Body of pancreas (tissue), 4 donors: Measurements from ENCODE around the gene NES. TPM values are rescaled to one million over a fixed set of nuclear protein-coding genes. Genes with fewer than 3 reads are reported as not detected.

ENCODE experiments used
- ATAC-seq: fragments of 150-250 bp; one replicate; pipeline ENCODE4 v1.9.1; 2016
- DNase-seq, 4 donors: peaks; one replicate each; pipeline ENCODE4 v3.0.0-alpha.2; 2019
- H3K27ac ChIP-seq, 4 donors: fragments of 200-600 bp; sonication (generic); 1 replicate in 3 of 4; 2 replicates in 1 of 4; pipeline versions ENCODE4 v1.5.1 to v1.6.1; 2016 to 2019; ENCODE audit warnings: mild to moderate bottlenecking in 1 of 4, mixed read lengths in 1 of 4, moderate library complexity in 1 of 4
- H3K27me3 ChIP-seq, 2 donors: fragments of 200-600 bp; sonication (generic); one replicate each; pipeline ENCODE4 v1.6.0; 2016; ENCODE audit warnings: mild to moderate bottlenecking in 1 of 2
- H3K36me3 ChIP-seq, 2 donors: fragments of 200-600 bp; sonication (generic); replicated peaks in 1 of 2; 2 replicates each; pipeline ENCODE4 v1.5.1; 2016; ENCODE audit warnings: low read depth in 2 of 2; ENCODE audit not compliant: insufficient read depth in 1 of 2
- H3K4me1 ChIP-seq: fragments of 200-600 bp; sonication (generic); one replicate; pipeline ENCODE4 v1.6.0; 2016
- H3K4me3 ChIP-seq, 2 donors: fragments of 200-600 bp; sonication (generic); 1 replicate in 1 of 2; 2 replicates in 1 of 2; pipeline ENCODE4 v1.5.1; 2016 to 2019
- H3K9me3 ChIP-seq, 3 donors: fragments of 200-600 bp; sonication (generic); 1 replicate in 2 of 3; 2 replicates in 1 of 3; pipeline ENCODE4 v1.5.1; 2016
- POLR2A ChIP-seq, 3 donors: fragments of 450-650 bp; IDR thresholded peaks; one replicate each; pipeline ENCODE4 v1.6.1; 2016; ENCODE audit warnings: antibody characterized with exemption in 3 of 3, mild to moderate bottlenecking in 2 of 3
- WGBS, 2 donors: methylation state at CpG; one replicate each; pipeline ENCODE4 v1.1.5; 2017; 5-methylcytosine and 5-hydroxymethylcytosine counted together
- intact Hi-C: fragments of 100-400 bp; cut with DNase I; formaldehyde crosslinking; loops from one replicate; pipeline ENCODE4 v1.15.1; 2023
- total RNA-seq, 2 donors: library from RNA; depleted of rRNA; stranded (reverse); fragments of >200 nt; gene quantifications; one replicate each; pipeline ENCODE4 v1.1.0, GENCODE V29; 2016
- TF ChIP-seq, protein P1 (sequence below), 7 experiments: fragments of 450-650 bp in 4 of 7; fragments of 200-600 bp in 3 of 7; sonication (generic) in 3 of 7; IDR thresholded peaks; one replicate each; pipeline ENCODE4 v1.5.1; 2016 to 2019; ENCODE audit warnings: antibody characterized with exemption in 7 of 7

The NES gene
- total RNA-seq, 2 donors from 2014 or later = 4.2 to 12.2 TPM

DNA sequence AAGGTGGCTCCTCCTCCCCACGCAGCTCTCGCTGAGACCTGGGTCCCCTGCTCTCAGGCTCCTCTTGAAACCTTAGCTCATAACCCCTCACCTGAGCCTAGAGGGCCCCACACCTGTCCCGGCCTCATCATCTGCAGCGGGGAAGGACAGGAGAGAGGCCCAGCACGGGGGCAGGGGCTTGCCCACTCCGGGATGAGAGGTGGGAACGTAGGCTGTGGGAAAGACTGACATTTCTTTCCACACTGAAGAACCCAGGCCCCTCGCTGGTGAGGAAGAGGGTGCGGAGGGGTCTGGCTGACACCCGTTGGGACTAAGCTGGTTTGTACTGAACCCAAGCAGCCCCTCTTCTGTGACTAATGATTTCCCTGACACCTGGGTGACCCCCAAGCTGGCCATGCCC, 14.0 kb upstream of the NES start:
- no peaks in the 10 kb centered on the region for H3K9me3 ChIP-seq
- DNase-seq (no peak), ATAC-seq (no peak)
- no peak overlapping the region for H3K4me3 ChIP-seq
- TF ChIP-seq, protein P1, sequence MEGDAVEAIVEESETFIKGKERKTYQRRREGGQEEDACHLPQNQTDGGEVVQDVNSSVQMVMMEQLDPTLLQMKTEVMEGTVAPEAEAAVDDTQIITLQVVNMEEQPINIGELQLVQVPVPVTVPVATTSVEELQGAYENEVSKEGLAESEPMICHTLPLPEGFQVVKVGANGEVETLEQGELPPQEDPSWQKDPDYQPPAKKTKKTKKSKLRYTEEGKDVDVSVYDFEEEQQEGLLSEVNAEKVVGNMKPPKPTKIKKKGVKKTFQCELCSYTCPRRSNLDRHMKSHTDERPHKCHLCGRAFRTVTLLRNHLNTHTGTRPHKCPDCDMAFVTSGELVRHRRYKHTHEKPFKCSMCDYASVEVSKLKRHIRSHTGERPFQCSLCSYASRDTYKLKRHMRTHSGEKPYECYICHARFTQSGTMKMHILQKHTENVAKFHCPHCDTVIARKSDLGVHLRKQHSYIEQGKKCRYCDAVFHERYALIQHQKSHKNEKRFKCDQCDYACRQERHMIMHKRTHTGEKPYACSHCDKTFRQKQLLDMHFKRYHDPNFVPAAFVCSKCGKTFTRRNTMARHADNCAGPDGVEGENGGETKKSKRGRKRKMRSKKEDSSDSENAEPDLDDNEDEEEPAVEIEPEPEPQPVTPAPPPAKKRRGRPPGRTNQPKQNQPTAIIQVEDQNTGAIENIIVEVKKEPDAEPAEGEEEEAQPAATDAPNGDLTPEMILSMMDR (IDR thresholded peaks at IDR 0.05) = no peak
- TF ChIP-seq POLR2A (IDR thresholded peaks at IDR 0.05) = no peak
- no peak overlapping the region for H3K27ac ChIP-seq
- peaks cover 30% of the 10 kb centered on the region for H3K4me1 ChIP-seq
- no peaks in the 10 kb centered on the region for H3K36me3 ChIP-seq
- H3K27me3 ChIP-seq = no peaks in the 10 kb centered on the region
- intact Hi-C loops = loop anchor here (10.0 kb wide), 1 partner anchor 194 kb away; no protein-coding TSS in a partner anchor
- WGBS, 2 donors = 71 to 75% methylated on average over 8 to 10 of the region's 10 CpGs

- ATAC-seq (no peak), DNase-seq (no peak)
- Histone ChIP-seq H3K4me1 (peaks cover 30% of the 10 kb centered on the region), H3K4me3 (no peak overlapping the region), H3K36me3 (no peaks in the 10 kb centered on the region), H3K27me3 (no peaks in the 10 kb centered on the region), H3K9me3 (no peaks in the 10 kb centered on the region), H3K27ac (no peak overlapping the region)
- WGBS, 2 donors = 54 to 60% methylated on average over 8 of the region's 8 CpGs
- TF ChIP-seq POLR2A (IDR thresholded peaks at IDR 0.05) = no peak
- TF ChIP-seq, protein P1 (IDR thresholded peaks at IDR 0.05) = no peak
- intact Hi-C loops = loop anchor here (10.0 kb wide), 1 partner anchor 194 kb away; no protein-coding TSS in a partner anchor
Measured at GRCh38 chr1:156690675-156691036, 13.4 kb upstream of the NES start.

DNA sequence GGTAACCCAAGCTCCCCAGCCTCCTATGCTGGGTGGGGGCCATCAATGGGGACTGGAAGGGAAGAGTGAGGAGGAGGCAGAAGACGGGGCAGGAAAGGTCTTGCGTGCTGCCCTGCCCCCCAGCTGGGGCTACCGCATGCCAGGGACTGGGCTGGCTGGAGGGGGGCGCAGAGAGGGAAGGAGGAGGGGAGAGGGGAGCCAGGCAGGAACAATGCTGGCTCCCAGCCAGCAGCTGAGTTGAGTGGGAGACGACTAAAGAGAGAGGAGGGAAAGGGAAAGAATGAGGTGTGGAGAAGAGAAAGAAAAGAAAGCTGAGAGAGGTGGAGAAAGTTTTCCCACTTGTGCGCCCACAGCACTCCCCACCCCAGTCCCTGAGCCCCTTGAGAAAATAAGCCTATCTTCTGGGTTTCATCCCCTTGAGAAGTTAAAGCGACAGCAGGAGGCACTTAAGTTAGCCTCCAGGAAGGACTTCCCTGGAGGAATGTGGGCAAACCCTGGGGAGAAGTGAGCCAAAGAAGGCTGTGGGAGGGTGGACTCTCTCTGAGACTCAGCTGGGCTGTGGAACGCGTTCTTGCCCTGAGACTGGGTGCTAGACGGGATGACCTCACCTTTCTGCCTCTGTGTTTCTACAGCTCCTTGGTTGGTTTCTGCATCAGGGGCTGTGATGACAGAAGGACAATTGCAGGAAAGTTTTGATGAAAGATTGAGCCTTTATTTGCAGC, 12.9 kb upstream of the NES start:
- peaks cover 30% of the 10 kb centered on the region for H3K4me1 ChIP-seq
- WGBS, 2 donors = 20 to 21% methylated on average over 10 of the region's 10 CpGs

DNA sequence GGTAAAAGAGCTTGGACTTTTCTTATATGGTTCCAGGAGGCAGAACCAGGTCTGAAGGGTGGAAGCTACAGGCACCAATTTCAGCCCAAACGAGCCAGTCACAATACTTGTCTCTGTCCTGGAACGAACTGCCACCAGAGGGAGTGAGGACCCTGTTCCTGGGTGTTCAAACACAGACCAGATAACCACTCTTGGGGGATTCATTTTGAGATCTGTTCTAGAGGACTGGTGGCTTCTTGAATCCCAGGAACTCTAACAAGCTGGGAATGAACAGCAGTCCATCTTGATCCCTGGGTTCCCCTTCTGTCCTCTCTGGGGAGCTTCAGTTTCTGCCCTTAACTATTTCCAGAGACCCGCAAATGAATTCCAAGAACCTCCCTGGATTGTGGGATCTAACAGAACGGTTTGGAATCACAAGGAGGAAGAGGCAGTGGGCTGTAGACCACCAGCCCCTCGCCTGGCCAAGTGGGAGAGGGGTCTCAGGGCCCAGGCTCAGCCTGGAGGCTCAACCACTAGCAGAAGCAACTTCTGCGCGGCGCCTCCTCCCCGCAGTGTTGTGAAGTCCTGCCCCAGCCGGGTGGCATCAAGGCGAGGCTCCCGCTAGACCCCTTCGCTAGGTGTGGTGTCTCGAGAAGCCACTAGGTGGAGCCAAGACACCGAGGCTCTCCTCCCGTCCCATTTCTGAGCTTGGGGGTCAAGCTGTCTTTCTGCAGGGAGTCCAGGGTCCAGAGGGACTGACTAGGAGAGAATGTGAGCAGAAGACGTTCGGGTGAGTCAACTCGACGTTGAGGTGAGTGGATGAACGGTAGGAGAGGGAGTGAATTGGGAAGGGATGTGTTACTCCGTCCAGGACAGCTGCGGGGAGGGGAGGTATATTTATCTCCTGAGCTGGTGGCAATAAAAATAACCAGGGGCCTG, 12.1 kb upstream of the NES start:
- H3K4me3 ChIP-seq = no peak overlapping the region

More for the DNA sequence above, 12.9 kb upstream of the NES start:
- Histone ChIP-seq H3K27ac (no peak overlapping the region), H3K27me3 (no peaks in the 10 kb centered on the region), H3K9me3 (no peaks in the 10 kb centered on the region), H3K36me3 (no peaks in the 10 kb centered on the region), H3K4me3 (no peak overlapping the region)
- no peak for DNase-seq
- no peak for TF ChIP-seq POLR2A (IDR thresholded peaks at IDR 0.05)
- TF ChIP-seq, protein P1 (IDR thresholded peaks at IDR 0.05) = no peak
- intact Hi-C loops = loop anchor here (5.0 to 10.0 kb wide), 2 partner anchors 32 to 195 kb away; no protein-coding TSS in a partner anchor
- no peak for ATAC-seq

More for the DNA sequence above, 12.1 kb upstream of the NES start:
- TF ChIP-seq, protein P1 (IDR thresholded peaks at IDR 0.05) = peak; percentile 88 to 94 (median 94)
- no peak for TF ChIP-seq POLR2A (IDR thresholded peaks at IDR 0.05)
- no peaks in the 10 kb centered on the region for H3K27me3 ChIP-seq
- no peaks in the 10 kb centered on the region for H3K36me3 ChIP-seq
- 2% methylated on average over 12 to 23 of the region's 23 CpGs for WGBS, 2 donors
- H3K27ac ChIP-seq = no peak overlapping the region
- peak; percentile 77 to 83 (median 82) for DNase-seq
- peak; percentile 85 for ATAC-seq
- no peaks in the 10 kb centered on the region for H3K9me3 ChIP-seq
- H3K4me1 ChIP-seq = peaks cover 30% of the 10 kb centered on the region
- intact Hi-C loops = loop anchor here (5.0 kb wide), 1 partner anchor 33 kb away; no protein-coding TSS in a partner anchor
